Stimulated activated CD8-positive, alpha-beta memory T cell treated with anti-CD3 and anti-CD28 coated beads, Interleukin-4, amount 100 ng/mL, for 1 hour (primary cell): ENCODE measurements around the gene UBL3.

Source experiments
- DNase-seq, 2 donors: peaks; one replicate each; pipeline ENCODE4 v3.0.0-alpha.2; 2020; ENCODE audit warnings: low read depth in 2 of 2, low spot score in 1 of 2

Gene UBL3

GRCh38 chr13:29761160-29761559 lies 89.3 kb downstream of the UBL3 start:
- DNase-seq, result no peak

- DNase-seq, result no peak
These were observed 89.9 kb downstream of the UBL3 start for GRCh38 chr13:29760544-29760943.

- DNase-seq, result no peak
These were observed 91.8 kb downstream of the UBL3 start for GRCh38 chr13:29758531-29759114.

GRCh38 chr13:29756506-29756905 lies 93.9 kb downstream of the UBL3 start:
- DNase-seq, result no peak

GRCh38 chr13:29754473-29754806 lies 96.0 kb downstream of the UBL3 start:
- DNase-seq, result no peak

GRCh38 chr13:29753618-29754472 lies 96.6 kb downstream of the UBL3 start:
- DNase-seq, result no peak

GRCh38 chr13:29752175-29752574 lies 98.2 kb downstream of the UBL3 start:
- no peak for DNase-seq

- no peak for DNase-seq
These were observed 100.3 kb downstream of the UBL3 start for GRCh38 chr13:29750183-29750530.

GRCh38 chr13:29749401-29750182 lies 100.8 kb downstream of the UBL3 start:
- no peak for DNase-seq

GRCh38 chr13:29748097-29748496 lies 102.3 kb downstream of the UBL3 start:
- DNase-seq, result no peak

- DNase-seq, result no peak
These were observed 104.2 kb downstream of the UBL3 start for GRCh38 chr13:29746148-29746677.

- DNase-seq, result no peak
These were observed 104.7 kb downstream of the UBL3 start for GRCh38 chr13:29745704-29746103.

- DNase-seq, result no peak
These were observed 107.1 kb downstream of the UBL3 start for GRCh38 chr13:29743201-29743786.

GRCh38 chr13:29740961-29741360 lies 109.5 kb downstream of the UBL3 start:
- no peak for DNase-seq

GRCh38 chr13:29737061-29737460 lies 113.4 kb downstream of the UBL3 start:
- DNase-seq, result no peak

GRCh38 chr13:29733147-29733611 lies 117.2 kb downstream of the UBL3 start:
- DNase-seq, result no peak

GRCh38 chr13:29730253-29730652 lies 120.2 kb downstream of the UBL3 start:
- no peak for DNase-seq

GRCh38 chr13:29722415-29722814 lies 128.0 kb downstream of the UBL3 start:
- no peak for DNase-seq

- no peak for DNase-seq
These were observed 128.7 kb downstream of the UBL3 start for GRCh38 chr13:29721766-29722165.

GRCh38 chr13:29718694-29719093 lies 131.7 kb downstream of the UBL3 start:
- no peak for DNase-seq

GRCh38 chr13:29716493-29716892 lies 133.9 kb downstream of the UBL3 start:
- DNase-seq, result no peak
